PFSK-1 (cell line): ENCODE results near the gene EHBP1L1.

ENCODE experiments used
- POLR2AphosphoS5 ChIP-seq: IDR thresholded peaks from 2 replicates; pipeline ENCODE4 v1.6.1; 2012; ENCODE audit warnings: low read depth, mild to moderate bottlenecking, control low read depth, low read length, moderate library complexity
- TAF1 ChIP-seq: IDR thresholded peaks from 2 replicates; pipeline ENCODE4 v1.6.1; 2012; ENCODE audit warnings: low read length, control low read depth, borderline replicate concordance; ENCODE audit not compliant: insufficient read depth
- TF ChIP-seq, protein P1 (sequence below), 2 experiments: IDR thresholded peaks; 2 replicates each; pipeline versions ENCODE4 v1.6.1 to v1.8.0; 2011 to 2012; ENCODE audit warnings: low read depth in 2 of 2, low read length in 2 of 2, control low read depth in 1 of 2, inconsistent platforms in 1 of 2, mild to moderate bottlenecking in 1 of 2, moderate library complexity in 1 of 2; ENCODE audit not compliant: insufficient read depth in 1 of 2

DNA sequence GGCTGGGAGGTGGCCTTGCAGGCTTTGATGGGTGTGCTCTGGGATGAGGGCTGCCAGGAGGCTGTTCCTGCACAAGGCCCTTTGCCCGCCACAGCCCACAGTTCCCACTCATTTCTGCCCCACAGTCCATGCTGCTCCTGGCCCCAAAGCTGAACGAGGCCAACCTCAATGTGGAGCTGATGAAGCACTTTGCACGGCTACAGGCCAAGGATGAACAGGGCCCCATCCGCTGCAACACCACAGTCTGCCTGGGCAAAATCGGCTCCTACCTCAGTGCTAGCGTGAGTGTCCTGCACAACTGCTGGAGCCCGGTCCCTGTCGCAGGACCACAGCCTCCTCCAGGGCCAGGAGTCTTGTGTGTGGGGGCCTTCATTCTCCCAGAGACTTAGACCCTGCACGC is 40.8 kb upstream of the EHBP1L1 start:
- TF ChIP-seq TAF1, result no peak
- TF ChIP-seq, protein P1, sequence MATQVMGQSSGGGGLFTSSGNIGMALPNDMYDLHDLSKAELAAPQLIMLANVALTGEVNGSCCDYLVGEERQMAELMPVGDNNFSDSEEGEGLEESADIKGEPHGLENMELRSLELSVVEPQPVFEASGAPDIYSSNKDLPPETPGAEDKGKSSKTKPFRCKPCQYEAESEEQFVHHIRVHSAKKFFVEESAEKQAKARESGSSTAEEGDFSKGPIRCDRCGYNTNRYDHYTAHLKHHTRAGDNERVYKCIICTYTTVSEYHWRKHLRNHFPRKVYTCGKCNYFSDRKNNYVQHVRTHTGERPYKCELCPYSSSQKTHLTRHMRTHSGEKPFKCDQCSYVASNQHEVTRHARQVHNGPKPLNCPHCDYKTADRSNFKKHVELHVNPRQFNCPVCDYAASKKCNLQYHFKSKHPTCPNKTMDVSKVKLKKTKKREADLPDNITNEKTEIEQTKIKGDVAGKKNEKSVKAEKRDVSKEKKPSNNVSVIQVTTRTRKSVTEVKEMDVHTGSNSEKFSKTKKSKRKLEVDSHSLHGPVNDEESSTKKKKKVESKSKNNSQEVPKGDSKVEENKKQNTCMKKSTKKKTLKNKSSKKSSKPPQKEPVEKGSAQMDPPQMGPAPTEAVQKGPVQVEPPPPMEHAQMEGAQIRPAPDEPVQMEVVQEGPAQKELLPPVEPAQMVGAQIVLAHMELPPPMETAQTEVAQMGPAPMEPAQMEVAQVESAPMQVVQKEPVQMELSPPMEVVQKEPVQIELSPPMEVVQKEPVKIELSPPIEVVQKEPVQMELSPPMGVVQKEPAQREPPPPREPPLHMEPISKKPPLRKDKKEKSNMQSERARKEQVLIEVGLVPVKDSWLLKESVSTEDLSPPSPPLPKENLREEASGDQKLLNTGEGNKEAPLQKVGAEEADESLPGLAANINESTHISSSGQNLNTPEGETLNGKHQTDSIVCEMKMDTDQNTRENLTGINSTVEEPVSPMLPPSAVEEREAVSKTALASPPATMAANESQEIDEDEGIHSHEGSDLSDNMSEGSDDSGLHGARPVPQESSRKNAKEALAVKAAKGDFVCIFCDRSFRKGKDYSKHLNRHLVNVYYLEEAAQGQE (IDR thresholded peaks at IDR 0.05; ENCODE audit: insufficient read depth in 1 of 2, low read depth in 2 of 2, low read length in 2 of 2), result no peak
- TF ChIP-seq POLR2AphosphoS5, result no peak
